ENCODE data around the gene ZFYVE19.

Gene ZFYVE19

GRCh38 chr15:40830884-40831283 lies 24.0 kb downstream of the ZFYVE19 start:
- no peaks in the 10 kb centered on the region for H3K27me3 ChIP-seq (ENCODE audit: control insufficient read depth in 2 of 2, insufficient read depth in 2 of 2, low read length in 2 of 2)
- H3K9me3 ChIP-seq (ENCODE audit: control insufficient read depth in 2 of 2, low read length in 2 of 2) = no peaks in the 10 kb centered on the region
- peaks cover 0 to under 1% of the 10 kb centered on the region in 2 donors for H3K36me3 ChIP-seq (ENCODE audit: control insufficient read depth in 2 of 2, insufficient read depth in 2 of 2, low read length in 2 of 2)
- no peak overlapping the region for H3K9ac ChIP-seq (ENCODE audit: low read depth in 1 of 2, low read length in 2 of 2)
- H3K4me1 ChIP-seq (ENCODE audit: control insufficient read depth in 2 of 2, insufficient read depth in 2 of 2, low read length in 2 of 2) = peaks cover 18 to 22% of the 10 kb centered on the region in 2 donors
- no peak overlapping the region for H3K4me3 ChIP-seq (ENCODE audit: low read length in 2 of 2)
- H3K27ac ChIP-seq (ENCODE audit: low read depth in 2 of 2, low read length in 2 of 2) = no peak overlapping the region

- Histone ChIP-seq H3K9me3 (ENCODE audit: control insufficient read depth in 2 of 2, low read length in 2 of 2) (no peaks in the 10 kb centered on the region), H3K4me3 (ENCODE audit: low read length in 2 of 2) (no peak overlapping the region), H3K4me1 (ENCODE audit: control insufficient read depth in 2 of 2, insufficient read depth in 2 of 2, low read length in 2 of 2) (peaks cover 9 to 12% of the 10 kb centered on the region in 2 donors), H3K9ac (ENCODE audit: low read depth in 1 of 2, low read length in 2 of 2) (no peak overlapping the region), H3K36me3 (ENCODE audit: control insufficient read depth in 2 of 2, insufficient read depth in 2 of 2, low read length in 2 of 2) (peaks cover 0 to 3% of the 10 kb centered on the region in 2 donors), H3K27ac (ENCODE audit: low read depth in 2 of 2, low read length in 2 of 2) (no peak overlapping the region), H3K27me3 (ENCODE audit: control insufficient read depth in 2 of 2, insufficient read depth in 2 of 2, low read length in 2 of 2) (no peaks in the 10 kb centered on the region)
Measured at GRCh38 chr15:40831861-40832260, 25.0 kb downstream of the ZFYVE19 start.

- no peak overlapping the region for H3K4me3 ChIP-seq (ENCODE audit: low read length in 2 of 2)
- H3K27me3 ChIP-seq (ENCODE audit: control insufficient read depth in 2 of 2, insufficient read depth in 2 of 2, low read length in 2 of 2) = no peaks in the 10 kb centered on the region
- H3K4me1 ChIP-seq (ENCODE audit: control insufficient read depth in 2 of 2, insufficient read depth in 2 of 2, low read length in 2 of 2) = peaks cover 3 to 10% of the 10 kb centered on the region in 2 donors
- H3K36me3 ChIP-seq (ENCODE audit: control insufficient read depth in 2 of 2, insufficient read depth in 2 of 2, low read length in 2 of 2) = peaks cover 0 to 4% of the 10 kb centered on the region in 2 donors
- no peak overlapping the region for H3K9ac ChIP-seq (ENCODE audit: low read depth in 1 of 2, low read length in 2 of 2)
- no peaks in the 10 kb centered on the region for H3K9me3 ChIP-seq (ENCODE audit: control insufficient read depth in 2 of 2, low read length in 2 of 2)
- no peak overlapping the region for H3K27ac ChIP-seq (ENCODE audit: low read depth in 2 of 2, low read length in 2 of 2)
Measured at GRCh38 chr15:40832903-40833302, 26.0 kb downstream of the ZFYVE19 start.

- no peaks in the 10 kb centered on the region for H3K9me3 ChIP-seq (ENCODE audit: control insufficient read depth in 2 of 2, low read length in 2 of 2)
- H3K27ac ChIP-seq (ENCODE audit: low read depth in 2 of 2, low read length in 2 of 2) = no peak overlapping the region
- H3K27me3 ChIP-seq (ENCODE audit: control insufficient read depth in 2 of 2, insufficient read depth in 2 of 2, low read length in 2 of 2) = no peaks in the 10 kb centered on the region
- no peak overlapping the region for H3K4me3 ChIP-seq (ENCODE audit: low read length in 2 of 2)
- H3K36me3 ChIP-seq (ENCODE audit: control insufficient read depth in 2 of 2, insufficient read depth in 2 of 2, low read length in 2 of 2) = peaks cover 0 to 4% of the 10 kb centered on the region in 2 donors
- H3K9ac ChIP-seq (ENCODE audit: low read depth in 1 of 2, low read length in 2 of 2) = no peak overlapping the region
- H3K4me1 ChIP-seq (ENCODE audit: control insufficient read depth in 2 of 2, insufficient read depth in 2 of 2, low read length in 2 of 2) = no peaks in the 10 kb centered on the region
Measured at GRCh38 chr15:40836020-40836419, 29.1 kb downstream of the ZFYVE19 start.

- no peak overlapping the region for H3K27ac ChIP-seq (ENCODE audit: low read depth in 2 of 2, low read length in 2 of 2)
Measured at GRCh38 chr15:40838756-40839155, 31.9 kb downstream of the ZFYVE19 start.

GRCh38 chr15:40841741-40842140 lies 34.9 kb downstream of the ZFYVE19 start:
- Histone ChIP-seq H3K9ac (ENCODE audit: low read depth in 1 of 2, low read length in 2 of 2) (no peak overlapping the region), H3K27ac (ENCODE audit: low read depth in 2 of 2, low read length in 2 of 2) (no peak overlapping the region), H3K4me3 (ENCODE audit: low read length in 2 of 2) (no peak overlapping the region), H3K9me3 (ENCODE audit: control insufficient read depth in 2 of 2, low read length in 2 of 2) (no peaks in the 10 kb centered on the region), H3K27me3 (ENCODE audit: control insufficient read depth in 2 of 2, insufficient read depth in 2 of 2, low read length in 2 of 2) (no peaks in the 10 kb centered on the region), H3K36me3 (ENCODE audit: control insufficient read depth in 2 of 2, insufficient read depth in 2 of 2, low read length in 2 of 2) (peaks cover 0 to 2% of the 10 kb centered on the region in 2 donors), H3K4me1 (ENCODE audit: control insufficient read depth in 2 of 2, insufficient read depth in 2 of 2, low read length in 2 of 2) (peaks cover 6 to 10% of the 10 kb centered on the region in 2 donors)

More at GRCh38 chr15:40838756-40839155, 31.9 kb downstream of the ZFYVE19 start:
- H3K4me1 ChIP-seq (ENCODE audit: control insufficient read depth in 2 of 2, insufficient read depth in 2 of 2, low read length in 2 of 2) = peaks cover 2 to 5% of the 10 kb centered on the region in 2 donors
- H3K4me3 ChIP-seq (ENCODE audit: low read length in 2 of 2) = no peak overlapping the region
- no peaks in the 10 kb centered on the region for H3K9me3 ChIP-seq (ENCODE audit: control insufficient read depth in 2 of 2, low read length in 2 of 2)
- no peak overlapping the region for H3K9ac ChIP-seq (ENCODE audit: low read depth in 1 of 2, low read length in 2 of 2)
- no peaks in the 10 kb centered on the region for H3K27me3 ChIP-seq (ENCODE audit: control insufficient read depth in 2 of 2, insufficient read depth in 2 of 2, low read length in 2 of 2)
- peaks cover 0 to 4% of the 10 kb centered on the region in 2 donors for H3K36me3 ChIP-seq (ENCODE audit: control insufficient read depth in 2 of 2, insufficient read depth in 2 of 2, low read length in 2 of 2)

DNA sequence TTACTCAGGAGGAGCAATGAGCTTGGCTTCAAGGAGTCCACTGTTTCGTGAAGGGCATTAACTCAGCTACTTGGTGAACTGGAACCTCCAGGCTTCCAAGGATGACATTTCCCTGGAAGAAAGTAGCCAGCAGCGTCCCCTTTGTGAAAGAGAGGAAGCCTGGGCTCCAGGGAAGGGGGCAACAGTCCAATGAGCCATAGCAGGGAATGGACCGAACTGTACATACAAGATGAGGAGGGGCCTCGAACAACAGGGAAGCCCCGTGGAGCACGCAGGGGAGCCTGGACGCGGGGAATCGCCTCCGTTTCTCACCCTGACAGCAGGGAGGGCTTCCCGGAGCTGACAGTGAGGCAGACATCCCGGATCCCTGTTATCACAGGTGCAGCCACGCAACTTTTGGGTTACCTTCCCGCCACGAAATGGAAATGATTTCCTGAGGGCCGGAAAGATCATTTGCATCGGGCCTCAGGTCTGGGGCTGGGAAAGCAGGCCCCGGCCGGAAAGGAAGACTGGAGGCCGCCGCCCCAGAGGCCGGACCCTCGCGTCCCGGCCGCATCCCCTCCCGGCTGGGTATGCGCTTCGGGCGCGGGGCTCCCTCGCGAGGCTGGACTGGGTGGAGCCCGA lies 36.5 kb downstream of the ZFYVE19 start:
- Histone ChIP-seq H3K27me3 (ENCODE audit: control insufficient read depth in 2 of 2, insufficient read depth in 2 of 2, low read length in 2 of 2) (no peaks in the 10 kb centered on the region), H3K4me1 (ENCODE audit: control insufficient read depth in 2 of 2, insufficient read depth in 2 of 2, low read length in 2 of 2) (peaks cover 21% of the 10 kb centered on the region in 2 donors), H3K27ac (ENCODE audit: low read depth in 2 of 2, low read length in 2 of 2) (peak overlapping the region; percentile 98), H3K36me3 (ENCODE audit: control insufficient read depth in 2 of 2, insufficient read depth in 2 of 2, low read length in 2 of 2) (no peaks in the 10 kb centered on the region), H3K9ac (ENCODE audit: low read depth in 1 of 2, low read length in 2 of 2) (peak overlapping the region; percentile 74 to 88), H3K9me3 (ENCODE audit: control insufficient read depth in 2 of 2, low read length in 2 of 2) (no peaks in the 10 kb centered on the region), H3K4me3 (ENCODE audit: low read length in 2 of 2) (peak overlapping the region; percentile 68 to 87)

- Histone ChIP-seq H3K9me3 (ENCODE audit: control insufficient read depth in 2 of 2, low read length in 2 of 2) (no peaks in the 10 kb centered on the region), H3K36me3 (ENCODE audit: control insufficient read depth in 2 of 2, insufficient read depth in 2 of 2, low read length in 2 of 2) (no peaks in the 10 kb centered on the region), H3K4me1 (ENCODE audit: control insufficient read depth in 2 of 2, insufficient read depth in 2 of 2, low read length in 2 of 2) (peaks cover 21 to 22% of the 10 kb centered on the region in 2 donors), H3K9ac (ENCODE audit: low read depth in 1 of 2, low read length in 2 of 2) (peak within 1 kb of the TSS; percentile 88 to 94), H3K27me3 (ENCODE audit: control insufficient read depth in 2 of 2, insufficient read depth in 2 of 2, low read length in 2 of 2) (no peaks in the 10 kb centered on the region), H3K27ac (ENCODE audit: low read depth in 2 of 2, low read length in 2 of 2) (peak within 1 kb of the TSS; percentile 98), H3K4me3 (ENCODE audit: low read length in 2 of 2) (peak within 1 kb of the TSS; percentile 68 to 87)
Measured at GRCh38 chr15:40843885-40844695, 37.2 kb downstream of the ZFYVE19 start, which contains the start of gene SPINT1. Gene SPINT1 (plus strand): TSS chr15:40844048. CDS start chr15:40844555, 507 bp downstream.

GRCh38 chr15:40844696-40845030 lies 37.8 kb downstream of the ZFYVE19 start:
- H3K9me3 ChIP-seq (ENCODE audit: control insufficient read depth in 2 of 2, low read length in 2 of 2) = no peaks in the 10 kb centered on the region
- peak overlapping the region; percentile 98 for H3K27ac ChIP-seq (ENCODE audit: low read depth in 2 of 2, low read length in 2 of 2)

DNA sequence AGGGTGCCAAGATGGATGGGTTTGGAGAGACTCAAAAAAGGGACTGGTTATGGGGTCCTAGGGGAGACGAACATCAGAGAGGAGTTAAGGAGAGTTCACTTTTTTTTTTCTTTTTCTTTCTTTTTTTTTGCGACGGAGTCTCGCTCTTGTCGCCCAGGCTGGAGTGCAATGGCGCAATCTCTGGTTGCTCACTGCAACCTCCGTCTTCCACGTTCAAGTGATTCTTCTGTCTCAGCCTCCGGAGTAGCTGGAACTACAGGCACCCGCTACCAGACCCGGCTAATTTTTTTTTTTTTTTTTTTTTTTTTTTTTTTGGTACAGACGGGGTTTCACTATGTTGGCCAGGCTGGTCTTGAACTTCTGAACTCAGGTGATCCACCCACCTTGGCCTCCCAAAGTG lies 38.1 kb downstream of the ZFYVE19 start:
- H3K9ac ChIP-seq (ENCODE audit: low read depth in 1 of 2, low read length in 2 of 2) = peak overlapping the region; percentile 88 to 94
- no peaks in the 10 kb centered on the region for H3K36me3 ChIP-seq (ENCODE audit: control insufficient read depth in 2 of 2, insufficient read depth in 2 of 2, low read length in 2 of 2)
- H3K4me1 ChIP-seq (ENCODE audit: control insufficient read depth in 2 of 2, insufficient read depth in 2 of 2, low read length in 2 of 2) = peaks cover 21 to 22% of the 10 kb centered on the region in 2 donors
- peak overlapping the region; percentile 68 to 87 for H3K4me3 ChIP-seq (ENCODE audit: low read length in 2 of 2)
- H3K27ac ChIP-seq (ENCODE audit: low read depth in 2 of 2, low read length in 2 of 2) = peak overlapping the region; percentile 98
- H3K9me3 ChIP-seq (ENCODE audit: control insufficient read depth in 2 of 2, low read length in 2 of 2) = no peaks in the 10 kb centered on the region
- H3K27me3 ChIP-seq (ENCODE audit: control insufficient read depth in 2 of 2, insufficient read depth in 2 of 2, low read length in 2 of 2) = no peaks in the 10 kb centered on the region

More at GRCh38 chr15:40844696-40845030, 37.8 kb downstream of the ZFYVE19 start:
- Histone ChIP-seq H3K4me1 (ENCODE audit: control insufficient read depth in 2 of 2, insufficient read depth in 2 of 2, low read length in 2 of 2) (peaks cover 21 to 22% of the 10 kb centered on the region in 2 donors), H3K27me3 (ENCODE audit: control insufficient read depth in 2 of 2, insufficient read depth in 2 of 2, low read length in 2 of 2) (no peaks in the 10 kb centered on the region), H3K4me3 (ENCODE audit: low read length in 2 of 2) (peak overlapping the region; percentile 68 to 87), H3K36me3 (ENCODE audit: control insufficient read depth in 2 of 2, insufficient read depth in 2 of 2, low read length in 2 of 2) (no peaks in the 10 kb centered on the region), H3K9ac (ENCODE audit: low read depth in 1 of 2, low read length in 2 of 2) (peak overlapping the region; percentile 88 to 94)

Data from mucosa of rectum (tissue), 2 donors.